Endothelial cell of umbilical vein (primary cell): Measurements from ENCODE around the gene UST. TPM values are rescaled to one million over a fixed set of nuclear protein-coding genes. Genes with fewer than 3 reads are reported as not detected.

Experiments used
- BruUV-seq: library from RNA; stranded (reverse); fragments of 400-500 nt; replicated peaks from 2 replicates; lab custom pipeline; 2021; lab: Mats Ljungman, UMichigan
- CTCF ChIA-PET: fragments of 300-600, 350-600 bp; sonication (Branson Sonifier 250); formaldehyde crosslinking; loops from one replicate; lab custom pipeline; 2021; ENCODE audit warnings: antibody characterized with exemption, inconsistent platforms; lab: Charles Lee
- POLR2A ChIA-PET: fragments of 300-600, 350-600 bp; sonication (Branson Sonifier 250); formaldehyde crosslinking; loops from one replicate; lab custom pipeline; 2021; ENCODE audit warnings: antibody characterized with exemption, inconsistent platforms; lab: Charles Lee
- DNase-seq: peaks from one replicate; pipeline ENCODE4 v3.0.0-alpha.2; 2011; ENCODE audit warnings: low read depth, low spot score
- FAIRE-seq: peaks from 2 replicates; lab custom pipeline; 2011; peaks lifted over from hg19 to GRCh38; lab: Jason Lieb, UNC
- H2AFZ ChIP-seq: 2 replicates; pipeline ENCODE4 v1.6.0; 2012; ENCODE audit warnings: low read depth, low read length, control low read depth, inconsistent platforms
- H3K27ac ChIP-seq: 2 replicates; pipeline ENCODE4 v1.5.1; 2011; ENCODE audit warnings: low read depth, mild to moderate bottlenecking, control low read depth, low read length, moderate library complexity; ENCODE audit not compliant: insufficient read depth
- H3K27me3 ChIP-seq, 2 experiments: 2 replicates each; pipeline versions ENCODE4 v1.6.0 to v1.6.1; 2011; ENCODE audit warnings: low read length in 2 of 2, mixed read lengths in 1 of 2; ENCODE audit not compliant: control insufficient read depth in 2 of 2, insufficient read depth in 2 of 2
- H3K36me3 ChIP-seq, 2 experiments: 2 replicates in 1 of 2; 3 replicates in 1 of 2; pipeline ENCODE4 v1.5.1; 2011; ENCODE audit warnings: low read length in 2 of 2, mild to moderate bottlenecking in 1 of 2, moderate library complexity in 1 of 2; ENCODE audit not compliant: control insufficient read depth in 2 of 2, insufficient read depth in 2 of 2; ENCODE audit errors: extremely low read depth in 1 of 2
- H3K4me1 ChIP-seq: 3 replicates; pipeline ENCODE4 v1.5.1; 2011; ENCODE audit warnings: mild to moderate bottlenecking, low read length; ENCODE audit not compliant: control insufficient read depth, insufficient read depth; ENCODE audit errors: extremely low read depth
- H3K4me2 ChIP-seq: 2 replicates; pipeline ENCODE4 v1.6.1; 2011; ENCODE audit warnings: low read length, control low read depth, mixed read lengths; ENCODE audit not compliant: insufficient read depth
- H3K4me3 ChIP-seq, 3 experiments: fragments of 200-600 bp in 1 of 3; sonication (generic), shearing (Covaris generic) in 1 of 3; replicated peaks in 1 of 3; 2 replicates each; pipeline ENCODE4 v1.5.1; 2011 to 2016; ENCODE audit warnings: control low read depth in 3 of 3, low read length in 3 of 3, mild to moderate bottlenecking in 2 of 3, inconsistent platforms in 1 of 3, low read depth in 1 of 3, moderate library complexity in 1 of 3; ENCODE audit not compliant: insufficient read depth in 1 of 3
- H3K79me2 ChIP-seq: 2 replicates; pipeline ENCODE4 v1.6.0; 2012; ENCODE audit warnings: low read length, inconsistent platforms; ENCODE audit not compliant: control insufficient read depth, insufficient read depth
- H3K9ac ChIP-seq: replicated peaks from 2 replicates; pipeline ENCODE3; 2011; ENCODE audit warnings: low read length, control low read depth; ENCODE audit not compliant: insufficient read depth; ENCODE audit errors: extremely low read depth
- H3K9me1 ChIP-seq: replicated peaks from 3 replicates; pipeline ENCODE4 v1.6.0; 2011; ENCODE audit warnings: mild to moderate bottlenecking, low read length; ENCODE audit not compliant: control insufficient read depth, insufficient read depth; ENCODE audit errors: extremely low read depth
- H3K9me3 ChIP-seq: replicated peaks from 2 replicates; pipeline ENCODE4 v1.5.1; 2012; ENCODE audit warnings: low read length, inconsistent platforms; ENCODE audit not compliant: control insufficient read depth, insufficient read depth
- H4K20me1 ChIP-seq: replicated peaks from 2 replicates; pipeline ENCODE3; 2011; ENCODE audit warnings: mild to moderate bottlenecking, low read length; ENCODE audit not compliant: control insufficient read depth, insufficient read depth; ENCODE audit errors: extremely low read depth
- CTCF ChIP-seq, 2 donors: IDR thresholded peaks; 1 replicate in 1 of 2; 2 replicates in 1 of 2; pipeline ENCODE4 v1.5.1; 2011; ENCODE audit warnings: low read length in 2 of 2, mild to moderate bottlenecking in 2 of 2, moderate library complexity in 2 of 2, control low read depth in 1 of 2, inconsistent platforms in 1 of 2, low read depth in 1 of 2; ENCODE audit not compliant: insufficient read depth in 1 of 2; ENCODE audit errors: extremely low read depth in 1 of 2
- EZH2 ChIP-seq: IDR thresholded peaks from 2 replicates; pipeline ENCODE4 v1.6.1; 2012; ENCODE audit warnings: borderline replicate concordance, low read depth, mild to moderate bottlenecking, moderate library complexity, low read length, inconsistent platforms; ENCODE audit not compliant: severe bottlenecking
- FOS ChIP-seq: IDR thresholded peaks from 2 replicates; pipeline ENCODE4 v1.6.1; 2011; ENCODE audit warnings: mild to moderate bottlenecking, low read length, moderate library complexity, borderline replicate concordance; ENCODE audit not compliant: insufficient read depth
- GATA2 ChIP-seq: IDR thresholded peaks from 2 replicates; pipeline ENCODE4 v1.7.0; 2011; ENCODE audit warnings: low read depth, mild to moderate bottlenecking, moderate library complexity, mixed read lengths, low read length; ENCODE audit not compliant: insufficient read length, insufficient read depth
- JUN ChIP-seq: IDR thresholded peaks from 2 replicates; pipeline ENCODE4 v1.6.1; 2011; ENCODE audit warnings: borderline replicate concordance, low read depth; ENCODE audit not compliant: insufficient read length, insufficient read depth
- MAX ChIP-seq: IDR thresholded peaks from 2 replicates; pipeline ENCODE4 v1.6.1; 2011; ENCODE audit not compliant: insufficient read depth, insufficient read length
- MYC ChIP-seq: IDR thresholded peaks from one replicate; pipeline ENCODE4 v1.6.1; 2011; ENCODE audit warnings: mild to moderate bottlenecking, low read depth, low read length
- POLR2A ChIP-seq: IDR thresholded peaks from 2 replicates; pipeline ENCODE4 v1.6.1; 2012; ENCODE audit warnings: low read depth, mild to moderate bottlenecking, control low read depth, low read length
- POLR2AphosphoS5 ChIP-seq: IDR thresholded peaks from 2 replicates; pipeline ENCODE4 v1.6.1; 2012; ENCODE audit warnings: low read depth, mild to moderate bottlenecking, control low read depth, low read length, moderate library complexity; ENCODE audit not compliant: insufficient read depth
- dilution Hi-C: fragments of 300-500 bp; cut with MboI; formaldehyde crosslinking; loops from one replicate; pipeline ENCODE4 v1.15.0; 2019; ENCODE audit warnings: low sequenced_read_pairs; ENCODE audit not compliant: extremely low pct_ligation_motif_present
- intact Hi-C: fragments of 100-400 bp; cut with micrococcal nuclease; formaldehyde crosslinking; loops from one replicate; pipeline ENCODE4 v1.10.0; 2022
- polyA plus RNA-seq, 4 experiments: library from polyadenylated mRNA; depleted of rRNA in 3 of 4; stranded (reverse) in 3 of 4; unstranded in 1 of 4; fragments of >200 nt; gene quantifications; 2 replicates each; pipeline versions ENCODE4 v1.2.1 to v1.2.3, GENCODE V29; 2011 to 2012; ENCODE audit warnings: missing spikeins in 1 of 4
- total RNA-seq: library from RNA; stranded (reverse); gene quantifications from 2 replicates; pipeline ENCODE4 v1.2.3, GENCODE V29; 2021

UST gene
- total and polyA plus RNA-seq, 2 donors (not counting 3 experiments of a cell fraction or from before 2014, with no cell fraction given) = 0.26 to 0.84 TPM

GRCh38 chr6:149071997-149072396 lies 325.2 kb downstream of the UST start:
- BruUV-seq = no TSS peak

More at GRCh38 chr6:149071997-149072396, 325.2 kb downstream of the UST start:
- ChIA-PET CTCF (interaction anchor here (1.9 kb wide), 1 partner anchor 43 kb away, joined by 6 read pairs; no protein-coding TSS in a partner anchor), POLR2A (no interaction called here)
- no peak overlapping the region for H3K9ac ChIP-seq
- intact Hi-C loops = no loop called here
- H3K4me2 ChIP-seq = no peak overlapping the region
- no peaks in the 10 kb centered on the region for H3K79me2 ChIP-seq
- dilution Hi-C loops = no loop called here
- no peaks in the 10 kb centered on the region for H3K4me1 ChIP-seq
- H3K9me3 ChIP-seq = no peaks in the 10 kb centered on the region
- no peak overlapping the region for H3K27ac ChIP-seq
- H3K36me3 ChIP-seq = no peaks in the 10 kb centered on the region
- no peak overlapping the region for H2AFZ ChIP-seq
- TF ChIP-seq MAX = no peak
- TF ChIP-seq FOS = no peak
- no peak for TF ChIP-seq CTCF (IDR thresholded peaks at IDR 0.05; ENCODE audit: extremely low read depth in 1 of 2, insufficient read depth in 1 of 2, low read depth in 1 of 2, low read length in 2 of 2)
- no peak for TF ChIP-seq GATA2
- TF ChIP-seq MYC = no peak
- TF ChIP-seq EZH2 = no peak
- TF ChIP-seq POLR2A = no peak
- TF ChIP-seq POLR2AphosphoS5 = no peak
- no peak for TF ChIP-seq JUN
- no peaks in the 10 kb centered on the region for H4K20me1 ChIP-seq
- H3K27me3 ChIP-seq = peaks cover 4 to 10% of the 10 kb centered on the region in 2 experiments
- DNase-seq = no peak
- H3K4me3 ChIP-seq = no peak overlapping the region
- FAIRE-seq = no peak
- H3K9me1 ChIP-seq = no peaks in the 10 kb centered on the region
